ENCODE results near the gene CLEC4D. TPM values are rescaled to one million over a fixed set of nuclear protein-coding genes. Genes with fewer than 3 reads are reported as not detected.

CLEC4D gene
- total RNA-seq, result under 1 TPM in 1 of 2 donors, not detected in 1; 0.63 TPM

DNA sequence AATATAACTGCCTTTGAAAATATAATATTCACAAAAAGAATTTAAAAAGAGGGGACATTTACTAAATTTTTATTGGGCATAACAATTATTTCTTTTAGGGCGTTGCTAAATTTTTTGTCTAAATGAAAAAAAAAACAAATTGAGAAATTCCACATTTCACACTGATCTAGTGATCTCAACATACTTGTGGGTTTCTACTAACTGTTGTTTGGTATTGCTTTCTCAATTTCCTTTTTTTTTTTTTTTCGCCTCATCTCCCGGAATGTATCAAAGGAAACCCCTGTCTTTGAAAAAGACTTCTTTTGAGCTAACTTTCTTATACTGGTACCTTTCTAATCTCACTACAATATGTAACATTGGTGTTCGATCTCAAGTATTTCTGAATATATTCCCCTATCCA lies at the start of gene CLEC4D:
Gene CLEC4D, plus strand, starts transcription at position 248 of the 400 bp plus-strand sequence. CDS start 230 bp downstream, outside the sequence.
- no peaks in the 10 kb centered on the region for H3K27me3 ChIP-seq
- TF ChIP-seq, protein P1, sequence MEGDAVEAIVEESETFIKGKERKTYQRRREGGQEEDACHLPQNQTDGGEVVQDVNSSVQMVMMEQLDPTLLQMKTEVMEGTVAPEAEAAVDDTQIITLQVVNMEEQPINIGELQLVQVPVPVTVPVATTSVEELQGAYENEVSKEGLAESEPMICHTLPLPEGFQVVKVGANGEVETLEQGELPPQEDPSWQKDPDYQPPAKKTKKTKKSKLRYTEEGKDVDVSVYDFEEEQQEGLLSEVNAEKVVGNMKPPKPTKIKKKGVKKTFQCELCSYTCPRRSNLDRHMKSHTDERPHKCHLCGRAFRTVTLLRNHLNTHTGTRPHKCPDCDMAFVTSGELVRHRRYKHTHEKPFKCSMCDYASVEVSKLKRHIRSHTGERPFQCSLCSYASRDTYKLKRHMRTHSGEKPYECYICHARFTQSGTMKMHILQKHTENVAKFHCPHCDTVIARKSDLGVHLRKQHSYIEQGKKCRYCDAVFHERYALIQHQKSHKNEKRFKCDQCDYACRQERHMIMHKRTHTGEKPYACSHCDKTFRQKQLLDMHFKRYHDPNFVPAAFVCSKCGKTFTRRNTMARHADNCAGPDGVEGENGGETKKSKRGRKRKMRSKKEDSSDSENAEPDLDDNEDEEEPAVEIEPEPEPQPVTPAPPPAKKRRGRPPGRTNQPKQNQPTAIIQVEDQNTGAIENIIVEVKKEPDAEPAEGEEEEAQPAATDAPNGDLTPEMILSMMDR (IDR thresholded peaks at IDR 0.05), result no peak
- no peak for DNase-seq (ENCODE audit: low spot score)
- no peaks in the 10 kb centered on the region for H3K9me3 ChIP-seq
- H3K27ac ChIP-seq, result no peak within 1 kb of the TSS
- H3K4me3 ChIP-seq, result no peak within 1 kb of the TSS
- H3K36me3 ChIP-seq, result no peaks in the 10 kb centered on the region
- H3K4me1 ChIP-seq, result no peaks in the 10 kb centered on the region

DNA sequence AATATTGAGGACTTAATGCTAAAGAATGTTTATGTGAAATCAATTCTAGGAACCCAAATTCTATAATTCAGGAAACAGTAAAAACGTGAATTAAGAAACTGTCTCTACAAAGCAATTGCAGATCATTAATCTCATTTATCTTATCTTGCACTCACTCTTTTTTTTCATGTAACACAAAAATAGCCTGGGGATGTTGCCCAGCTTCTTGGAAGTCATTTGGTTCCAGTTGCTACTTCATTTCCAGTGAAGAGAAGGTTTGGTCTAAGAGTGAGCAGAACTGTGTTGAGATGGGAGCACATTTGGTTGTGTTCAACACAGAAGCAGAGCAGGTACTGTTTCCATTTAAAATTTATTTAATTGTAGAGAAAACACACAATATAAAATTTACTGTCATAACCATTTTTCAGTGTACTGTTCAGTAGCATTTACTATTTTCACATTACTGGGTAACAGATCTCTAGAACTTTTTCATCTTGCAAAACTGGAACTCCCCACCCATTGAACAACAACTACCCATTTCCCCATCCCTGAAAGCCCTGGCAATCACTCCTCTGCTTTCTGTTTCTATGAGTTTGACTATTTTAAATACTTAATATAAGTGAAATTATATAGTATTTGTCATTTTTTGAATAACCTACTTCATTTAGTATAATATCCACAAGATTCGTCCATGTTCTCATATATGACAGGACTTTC lies 47.9 kb upstream of the CLEC4D start:
- Histone ChIP-seq H3K4me3 (no peak overlapping the region), H3K9me3 (peaks cover 0 to 12% of the 10 kb centered on the region in 2 donors), H3K27me3 (no peaks in the 10 kb centered on the region), H3K27ac (no peak overlapping the region), H3K4me1 (no peaks in the 10 kb centered on the region), H3K36me3 (no peaks in the 10 kb centered on the region)
- no peak for DNase-seq (ENCODE audit: low spot score)
- TF ChIP-seq, protein P1 (IDR thresholded peaks at IDR 0.05), result no peak

DNA sequence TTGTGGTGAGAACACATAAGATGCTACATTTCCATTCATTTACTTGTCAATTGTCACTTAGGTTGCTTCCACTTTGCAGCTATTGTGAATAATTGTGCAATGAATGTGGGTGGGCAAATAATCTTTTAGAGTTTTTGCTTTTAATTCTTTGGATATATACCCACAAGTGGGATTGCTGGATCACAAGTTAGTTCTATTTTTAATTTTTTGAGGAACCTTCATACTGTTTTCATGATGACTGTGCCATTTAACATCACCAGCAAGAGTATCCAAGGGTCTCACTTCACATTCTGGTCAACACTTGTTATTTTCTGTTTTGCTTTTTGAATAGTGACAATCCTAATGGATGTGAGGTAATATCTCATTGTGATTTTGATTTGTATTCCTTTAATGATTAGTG lies 47.1 kb upstream of the CLEC4D start:
- Histone ChIP-seq H3K4me1 (no peaks in the 10 kb centered on the region), H3K27me3 (no peaks in the 10 kb centered on the region), H3K27ac (no peak overlapping the region), H3K36me3 (no peaks in the 10 kb centered on the region), H3K9me3 (peaks cover 0 to 12% of the 10 kb centered on the region in 2 donors), H3K4me3 (no peak overlapping the region)
- TF ChIP-seq, protein P1 (IDR thresholded peaks at IDR 0.05), result no peak
- DNase-seq (ENCODE audit: low spot score), result no peak

DNA sequence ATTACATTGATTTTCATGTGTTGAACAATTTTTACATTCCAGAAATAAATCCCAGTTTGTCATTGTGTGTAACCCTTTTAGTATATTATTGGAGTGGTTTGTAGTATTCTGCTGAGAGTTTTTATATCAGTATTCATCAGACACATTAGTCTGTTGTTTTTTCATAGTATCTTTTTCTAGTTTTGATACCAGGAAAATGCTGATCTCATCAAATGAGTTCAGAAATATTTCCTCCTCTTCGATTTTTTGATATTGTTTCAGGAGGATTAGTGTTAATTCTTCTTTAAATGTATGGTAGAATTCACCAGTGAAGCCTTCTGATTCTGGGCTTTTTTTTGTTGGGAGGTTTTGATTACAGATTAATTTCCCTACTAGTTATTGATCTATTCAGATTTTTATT lies 42.2 kb upstream of the CLEC4D start:
- no peaks in the 10 kb centered on the region for H3K27me3 ChIP-seq
- H3K36me3 ChIP-seq, result no peaks in the 10 kb centered on the region
- peaks cover 0 to 12% of the 10 kb centered on the region in 2 donors for H3K9me3 ChIP-seq
- H3K4me1 ChIP-seq, result no peaks in the 10 kb centered on the region
- no peak overlapping the region for H3K27ac ChIP-seq
- no peak for DNase-seq (ENCODE audit: low spot score)
- H3K4me3 ChIP-seq, result no peak overlapping the region
- TF ChIP-seq, protein P1 (IDR thresholded peaks at IDR 0.05), result no peak

DNA sequence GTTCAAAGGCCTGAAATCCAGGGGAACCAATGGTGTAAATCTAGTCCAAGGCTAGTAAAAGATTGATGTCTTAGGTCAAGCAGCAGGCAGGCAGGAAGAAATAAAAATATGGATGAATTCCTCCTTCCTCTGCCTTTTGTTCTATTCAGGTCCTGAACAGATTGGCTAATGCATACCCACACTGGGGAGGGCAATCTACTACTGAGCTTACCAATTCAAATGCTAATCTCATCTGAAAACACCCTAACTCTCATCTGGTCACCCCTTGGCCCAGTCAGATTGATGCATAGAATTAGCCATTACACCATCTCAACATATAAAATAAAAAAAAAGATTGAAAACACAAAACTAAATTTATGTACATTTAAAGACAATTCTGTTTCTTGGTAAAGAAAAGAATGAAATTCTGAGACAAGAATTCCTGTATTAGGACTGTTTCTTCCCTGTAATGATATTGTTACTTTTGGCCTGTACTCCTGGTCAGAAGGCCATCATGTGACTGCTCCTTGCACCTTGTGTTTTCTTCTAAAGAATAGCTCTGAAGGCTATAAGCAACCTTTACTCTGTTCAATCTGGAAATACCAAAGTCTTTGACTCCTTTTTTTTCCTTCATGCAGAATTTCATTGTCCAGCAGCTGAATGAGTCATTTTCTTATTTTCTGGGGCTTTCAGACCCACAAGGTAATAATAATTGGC lies 37.6 kb upstream of the CLEC4D start:
- H3K4me3 ChIP-seq, result no peak overlapping the region
- TF ChIP-seq, protein P1 (IDR thresholded peaks at IDR 0.05), result no peak
- no peaks in the 10 kb centered on the region for H3K27me3 ChIP-seq
- H3K27ac ChIP-seq, result no peak overlapping the region
- H3K9me3 ChIP-seq, result no peaks in the 10 kb centered on the region
- H3K36me3 ChIP-seq, result no peaks in the 10 kb centered on the region
- H3K4me1 ChIP-seq, result no peaks in the 10 kb centered on the region
- no peak for DNase-seq (ENCODE audit: low spot score)

All from right atrium auricular region (tissue), 2 donors.